Erythroblast (primary cell): ENCODE data around the gene CHST9.

ENCODE experiments used
- GATA1 ChIP-seq: IDR thresholded peaks from 2 replicates; pipeline ENCODE4 v1.6.1; 2011; ENCODE audit warnings: low read depth, mild to moderate bottlenecking, control low read depth, low read length, moderate library complexity
- POLR2A ChIP-seq: IDR thresholded peaks from 2 replicates; pipeline ENCODE4 v1.6.1; 2011; ENCODE audit warnings: mild to moderate bottlenecking, low read length

- TF ChIP-seq POLR2A: no peak
- TF ChIP-seq GATA1: no peak
Measured at GRCh38 chr18:27223526-27224291, 38.6 kb upstream of the CHST9 start.
